ENCODE results near the gene CELSR1.

Gene CELSR1

DNA sequence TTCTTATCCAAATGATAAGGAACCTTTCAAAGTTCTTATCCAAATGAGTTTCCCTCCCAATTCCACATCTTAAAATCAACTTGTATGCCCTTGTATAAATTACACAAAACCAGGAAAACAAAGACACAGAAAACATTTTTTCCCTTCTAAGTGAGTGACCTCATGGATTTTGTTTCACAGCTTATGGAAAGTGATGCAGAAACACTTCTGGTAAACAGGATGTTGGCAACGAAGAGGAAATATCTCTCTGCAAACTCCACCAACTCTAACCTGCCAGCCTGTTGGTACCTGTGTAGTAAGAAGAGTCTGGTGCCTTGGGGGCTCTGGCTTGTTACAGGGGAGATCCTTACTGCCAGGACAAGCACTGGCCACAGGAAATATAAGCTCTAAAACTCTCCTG is 57.0 kb downstream of the CELSR1 start:
- DNase-seq (ENCODE audit: low read depth) = peak; percentile 47
- TF ChIP-seq, protein P1, sequence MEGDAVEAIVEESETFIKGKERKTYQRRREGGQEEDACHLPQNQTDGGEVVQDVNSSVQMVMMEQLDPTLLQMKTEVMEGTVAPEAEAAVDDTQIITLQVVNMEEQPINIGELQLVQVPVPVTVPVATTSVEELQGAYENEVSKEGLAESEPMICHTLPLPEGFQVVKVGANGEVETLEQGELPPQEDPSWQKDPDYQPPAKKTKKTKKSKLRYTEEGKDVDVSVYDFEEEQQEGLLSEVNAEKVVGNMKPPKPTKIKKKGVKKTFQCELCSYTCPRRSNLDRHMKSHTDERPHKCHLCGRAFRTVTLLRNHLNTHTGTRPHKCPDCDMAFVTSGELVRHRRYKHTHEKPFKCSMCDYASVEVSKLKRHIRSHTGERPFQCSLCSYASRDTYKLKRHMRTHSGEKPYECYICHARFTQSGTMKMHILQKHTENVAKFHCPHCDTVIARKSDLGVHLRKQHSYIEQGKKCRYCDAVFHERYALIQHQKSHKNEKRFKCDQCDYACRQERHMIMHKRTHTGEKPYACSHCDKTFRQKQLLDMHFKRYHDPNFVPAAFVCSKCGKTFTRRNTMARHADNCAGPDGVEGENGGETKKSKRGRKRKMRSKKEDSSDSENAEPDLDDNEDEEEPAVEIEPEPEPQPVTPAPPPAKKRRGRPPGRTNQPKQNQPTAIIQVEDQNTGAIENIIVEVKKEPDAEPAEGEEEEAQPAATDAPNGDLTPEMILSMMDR (IDR thresholded peaks at IDR 0.05; ENCODE audit: insufficient read depth, low read depth, low read length, missing control alignments) = no peak
- no peak overlapping the region for H3K4me3 ChIP-seq (ENCODE audit: low read length)

DNA sequence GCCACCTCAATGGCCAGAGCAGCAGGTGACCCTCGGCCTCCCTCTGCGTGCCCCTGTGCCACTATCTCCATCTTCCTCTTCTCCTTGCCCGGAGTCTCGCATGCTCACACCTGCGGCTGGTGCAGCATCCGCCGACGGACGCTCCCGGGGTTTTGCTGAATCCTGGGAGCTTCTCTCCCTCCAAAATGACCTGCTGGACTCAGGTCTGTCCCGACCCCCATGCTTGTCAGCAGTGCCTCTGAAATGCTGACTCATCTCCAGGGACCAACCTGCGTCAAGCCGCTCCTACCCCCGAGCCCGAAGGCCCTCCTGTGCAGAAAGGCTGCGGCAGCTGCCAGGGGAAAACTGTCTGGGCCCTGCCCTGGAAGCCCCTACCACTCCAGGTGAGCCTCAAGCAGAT is 58.4 kb downstream of the CELSR1 start:
- no peak for DNase-seq (ENCODE audit: low read depth)

DNA sequence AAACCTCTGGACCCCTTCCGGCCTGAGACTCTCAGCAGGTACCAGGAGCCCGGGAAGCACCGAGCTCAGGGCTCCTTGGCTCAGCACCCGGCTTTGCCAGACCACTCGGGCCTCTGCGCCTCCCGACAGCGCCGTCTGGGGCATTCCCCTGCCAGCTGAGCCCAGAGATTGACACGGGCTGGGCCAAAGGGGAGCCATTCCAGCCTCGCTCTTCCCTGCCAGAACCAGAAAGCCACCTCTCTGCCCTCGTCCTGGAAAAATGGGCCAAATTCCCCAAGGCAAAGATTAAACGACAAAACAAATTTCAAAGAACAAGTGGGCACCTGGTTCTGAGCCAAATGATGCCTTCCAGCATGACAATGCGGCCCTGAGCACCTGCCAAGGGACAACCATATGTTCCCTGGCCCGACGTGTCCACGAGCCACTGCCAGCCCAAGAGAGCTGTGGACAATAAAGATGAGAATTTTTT is 59.3 kb downstream of the CELSR1 start:
- no peak overlapping the region for H3K4me3 ChIP-seq (ENCODE audit: low read length)
- TF ChIP-seq, protein P1 (IDR thresholded peaks at IDR 0.05; ENCODE audit: insufficient read depth, low read depth, low read length, missing control alignments) = no peak
- DNase-seq (ENCODE audit: low read depth) = no peak

More for the DNA sequence above, 58.4 kb downstream of the CELSR1 start:
- TF ChIP-seq, protein P1 (IDR thresholded peaks at IDR 0.05; ENCODE audit: insufficient read depth, low read depth, low read length, missing control alignments) = no peak
- no peak overlapping the region for H3K4me3 ChIP-seq (ENCODE audit: low read length)

DNA sequence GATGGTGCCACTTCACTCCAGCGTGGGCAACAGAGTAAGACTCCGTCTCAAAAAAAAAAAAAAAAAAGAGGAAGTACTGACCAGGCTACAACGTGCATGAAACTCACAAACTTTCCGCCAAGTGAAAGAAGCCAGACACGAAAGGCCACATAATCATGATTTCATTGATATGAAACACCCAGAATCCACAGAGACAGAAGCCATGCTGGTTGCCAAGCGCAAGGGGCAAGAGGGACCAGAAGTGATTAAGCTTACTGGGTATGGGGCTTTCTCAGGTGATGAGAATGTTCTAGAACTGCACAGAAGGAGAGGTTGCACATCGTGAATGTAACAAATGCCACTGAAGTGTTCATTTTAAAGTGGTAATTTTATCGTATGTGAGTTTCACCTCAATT is 60.9 kb downstream of the CELSR1 start:
- H3K4me3 ChIP-seq (ENCODE audit: low read length) = no peak overlapping the region

DNA sequence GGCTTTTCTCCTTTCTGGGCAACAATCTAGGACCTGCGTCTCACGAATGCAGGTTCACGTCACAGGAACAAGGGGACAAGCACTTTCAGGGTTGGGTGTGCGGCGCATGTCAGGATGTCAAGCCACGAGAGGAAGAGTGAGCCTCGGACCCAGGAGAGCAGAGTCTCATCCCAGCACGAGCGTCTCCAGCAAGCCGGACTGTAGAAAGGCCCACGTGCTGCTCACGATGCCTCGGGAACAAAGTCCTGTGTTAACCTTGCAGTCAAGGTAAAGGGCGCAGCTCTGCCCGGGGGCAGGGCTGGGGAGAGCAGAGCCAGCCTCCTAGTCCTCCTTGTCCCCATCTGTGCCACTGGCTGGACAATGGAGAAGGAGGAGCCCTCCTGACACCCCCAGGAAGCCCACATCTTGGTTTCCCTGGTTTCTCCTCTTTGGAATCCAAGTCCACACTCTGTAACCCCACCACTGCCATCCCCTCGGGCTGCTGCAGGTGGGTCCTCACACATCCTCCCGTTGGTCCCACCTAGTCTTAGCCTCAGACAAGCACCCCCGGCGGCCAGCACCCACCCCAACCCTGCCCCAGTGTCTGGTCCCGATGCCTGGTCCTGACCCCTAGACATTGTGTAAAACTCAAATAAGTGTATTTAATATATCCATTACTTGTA is 63.4 kb downstream of the CELSR1 start:
- no peak overlapping the region for H3K4me3 ChIP-seq (ENCODE audit: low read length)
- no peak for DNase-seq (ENCODE audit: low read depth)
- TF ChIP-seq, protein P1 (IDR thresholded peaks at IDR 0.05; ENCODE audit: insufficient read depth, low read depth, low read length, missing control alignments) = no peak

More for the DNA sequence above, 60.9 kb downstream of the CELSR1 start:
- TF ChIP-seq, protein P1 (IDR thresholded peaks at IDR 0.05; ENCODE audit: insufficient read depth, low read depth, low read length, missing control alignments) = no peak
- DNase-seq (ENCODE audit: low read depth) = no peak

DNA sequence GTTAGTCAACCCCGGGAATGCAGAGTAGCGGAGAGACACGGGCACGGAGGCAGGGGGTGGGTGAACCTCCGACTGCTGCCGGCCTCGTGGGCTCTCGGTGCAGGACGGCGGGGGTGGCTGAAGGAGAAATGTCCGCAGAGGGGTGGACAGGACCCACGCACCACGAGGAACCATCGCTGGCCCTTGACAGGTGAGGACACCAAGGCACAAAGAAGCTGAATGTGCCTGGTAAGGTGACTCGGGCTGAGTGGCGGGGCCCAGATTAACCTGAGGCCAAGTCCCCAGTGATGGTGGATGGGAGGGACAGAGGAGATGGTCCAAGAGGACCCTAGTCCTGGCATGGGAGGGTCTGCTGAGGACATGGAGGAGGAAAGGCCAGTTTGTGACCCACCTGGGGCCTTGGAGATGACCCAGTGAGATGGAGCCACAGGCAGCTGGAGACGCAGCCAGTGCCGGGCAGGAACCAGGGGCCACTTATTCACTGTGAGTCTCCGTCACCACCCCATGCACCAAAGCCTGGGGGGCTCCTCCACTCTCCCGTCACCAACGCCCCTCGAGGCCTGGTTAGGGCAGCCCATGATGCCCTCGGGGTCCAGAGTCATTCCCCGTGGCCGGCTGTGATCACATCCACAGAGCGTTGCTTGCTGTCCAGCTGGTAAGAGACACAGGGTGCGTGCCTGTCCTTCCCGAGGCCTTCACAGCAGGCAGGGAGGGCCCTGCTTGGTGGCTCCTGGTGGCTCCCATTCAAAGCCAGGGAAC is 64.2 kb downstream of the CELSR1 start:
- TF ChIP-seq, protein P1 (IDR thresholded peaks at IDR 0.05; ENCODE audit: insufficient read depth, low read depth, low read length, missing control alignments) = no peak
- H3K4me3 ChIP-seq (ENCODE audit: low read length) = no peak overlapping the region
- no peak for DNase-seq (ENCODE audit: low read depth)
